Jurkat, Clone E6-1 (cell line): Measurements from ENCODE around the gene RAD21L1.

Experiments
- DNase-seq: peaks from one replicate; pipeline ENCODE4 v3.0.0-alpha.2; 2011; ENCODE audit warnings: low read depth, low spot score
- H3K4me3 ChIP-seq: 2 replicates; pipeline ENCODE4 v1.5.1; 2011; ENCODE audit warnings: mild to moderate bottlenecking, low read length, control low read depth, moderate library complexity

RAD21L1 gene

GRCh38 chr20:1197801-1198200, 28.0 kb upstream of the RAD21L1 start:
- H3K4me3 ChIP-seq = no peak overlapping the region
- no peak for DNase-seq

DNA sequence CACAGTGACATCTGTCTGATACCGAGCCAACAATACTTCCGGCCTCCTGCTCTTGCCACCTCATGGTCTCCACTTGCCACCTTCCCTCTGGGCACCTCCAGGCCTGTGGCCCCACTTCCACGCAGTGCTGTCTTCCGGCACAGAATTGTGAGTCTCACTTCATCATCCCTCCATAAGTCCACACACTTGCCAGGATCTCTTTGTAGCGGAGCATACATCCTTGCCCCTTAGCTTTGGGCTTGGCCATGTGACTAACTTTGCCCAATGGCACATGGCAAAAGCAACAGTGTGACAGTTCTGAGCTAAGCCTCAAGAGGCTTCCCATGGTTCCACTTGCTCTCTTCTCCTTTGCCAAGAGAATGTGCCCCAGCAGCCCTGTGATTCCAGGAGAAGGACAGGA, 27.1 kb upstream of the RAD21L1 start:
- no peak overlapping the region for H3K4me3 ChIP-seq
- no peak for DNase-seq

DNA sequence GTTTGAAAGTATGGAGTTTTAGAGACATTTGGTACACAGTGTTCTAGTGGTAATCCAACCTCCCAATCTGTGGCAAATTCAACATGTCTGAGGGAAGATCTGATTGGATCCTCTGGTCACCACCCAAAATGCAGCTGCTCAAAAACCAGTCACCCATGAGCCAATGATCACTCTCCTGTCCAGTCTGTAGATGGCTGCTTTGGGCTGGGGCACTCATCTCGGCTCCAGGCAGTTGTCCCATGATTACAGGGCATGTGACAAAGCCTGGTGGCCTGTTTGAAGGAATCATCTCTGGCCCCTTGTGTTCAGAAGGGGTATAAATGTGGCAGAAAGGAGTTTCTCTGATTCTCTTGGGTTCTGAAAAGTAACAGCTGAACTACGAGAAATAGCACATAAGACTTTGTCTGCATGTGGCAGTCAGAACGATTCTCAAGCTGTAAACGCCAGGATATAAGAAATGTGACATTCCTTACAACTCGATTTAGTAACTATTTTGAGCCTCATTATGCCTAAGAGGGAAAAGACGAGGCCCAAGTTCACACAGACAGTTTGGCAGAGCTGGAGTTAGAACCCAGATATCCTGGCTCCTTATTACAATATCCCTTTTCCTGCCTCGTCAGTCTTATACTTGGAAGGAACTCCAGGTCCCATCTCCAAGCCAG, 26.5 kb upstream of the RAD21L1 start:
- DNase-seq = no peak

DNA sequence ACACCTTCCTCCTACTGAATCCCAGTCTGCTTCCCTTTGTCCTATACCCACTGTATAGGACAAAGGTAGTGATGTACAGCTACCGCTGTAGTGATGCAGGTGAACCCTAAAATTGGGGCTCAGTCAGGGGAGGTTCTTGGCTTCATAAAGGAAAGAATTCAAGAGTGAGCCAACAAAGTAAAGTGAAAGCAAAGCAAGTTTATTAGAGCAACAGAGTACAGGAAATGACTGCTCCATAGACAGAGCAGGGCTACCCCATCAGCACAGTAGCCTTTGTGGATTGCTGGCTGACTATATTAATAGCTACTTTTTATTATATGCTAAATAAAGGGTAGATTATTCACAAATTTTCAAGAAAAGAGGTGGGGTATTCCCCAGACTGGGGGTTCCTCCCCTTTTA, 25.9 kb upstream of the RAD21L1 start:
- DNase-seq = no peak
- H3K4me3 ChIP-seq = no peak overlapping the region

More for the DNA sequence above, 26.5 kb upstream of the RAD21L1 start:
- H3K4me3 ChIP-seq = no peak overlapping the region

- no peak for DNase-seq
- H3K4me3 ChIP-seq = no peak within 1 kb of the TSS
These were observed 22.9 kb upstream of the RAD21L1 start, which contains the start of gene C20orf202 for GRCh38 chr20:1202762-1203504. TSS of gene C20orf202 (plus strand) at chr20:1203454. CDS start at chr20:1203586, 132 bp downstream.

GRCh38 chr20:1203630-1204029, 22.2 kb upstream of the RAD21L1 start:
- no peak for DNase-seq
- H3K4me3 ChIP-seq = no peak overlapping the region

DNA sequence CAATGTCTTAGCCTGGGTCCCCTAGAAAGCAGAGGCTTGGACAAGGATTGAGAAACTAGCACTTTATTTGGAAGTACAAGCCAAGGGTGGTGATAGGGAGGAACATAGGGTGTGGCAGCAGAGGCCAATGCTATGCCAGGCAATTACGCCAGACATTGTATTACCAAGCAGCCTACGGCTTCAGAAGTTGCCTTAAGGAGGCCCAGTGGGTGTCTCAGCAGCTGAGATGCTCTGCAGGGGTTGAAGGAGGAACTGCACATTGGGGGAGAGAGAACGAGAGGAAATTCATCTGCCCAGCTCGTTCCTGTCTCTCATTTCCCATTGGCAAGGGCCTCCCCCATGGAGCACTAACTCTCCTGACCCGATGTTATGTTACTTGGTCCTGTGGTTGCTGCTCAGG, 21.7 kb upstream of the RAD21L1 start:
- DNase-seq = no peak

DNA sequence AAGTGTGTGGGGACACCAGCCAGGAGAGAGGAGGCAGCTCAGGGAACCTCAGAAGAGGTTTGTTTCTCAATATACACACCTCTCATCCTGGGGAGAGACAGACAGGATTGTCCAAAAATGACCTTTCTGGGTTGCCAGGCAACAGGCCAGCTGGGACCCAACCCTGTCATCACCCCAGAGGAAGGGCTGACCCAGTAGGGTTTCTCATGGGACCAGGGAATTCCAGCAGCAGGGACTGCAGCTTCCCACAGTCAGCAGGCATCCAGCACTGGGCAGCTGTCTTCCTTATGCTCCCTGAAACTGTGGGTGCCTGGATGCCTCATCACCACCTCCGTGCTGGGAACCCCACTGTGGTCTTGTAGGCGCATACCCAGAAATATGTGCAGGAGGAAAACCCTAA, 21.3 kb upstream of the RAD21L1 start:
- DNase-seq = no peak
- no peak overlapping the region for H3K4me3 ChIP-seq

More for the DNA sequence above, 21.7 kb upstream of the RAD21L1 start:
- no peak overlapping the region for H3K4me3 ChIP-seq

GRCh38 chr20:1205802-1206201, 20.0 kb upstream of the RAD21L1 start:
- DNase-seq = no peak

DNA sequence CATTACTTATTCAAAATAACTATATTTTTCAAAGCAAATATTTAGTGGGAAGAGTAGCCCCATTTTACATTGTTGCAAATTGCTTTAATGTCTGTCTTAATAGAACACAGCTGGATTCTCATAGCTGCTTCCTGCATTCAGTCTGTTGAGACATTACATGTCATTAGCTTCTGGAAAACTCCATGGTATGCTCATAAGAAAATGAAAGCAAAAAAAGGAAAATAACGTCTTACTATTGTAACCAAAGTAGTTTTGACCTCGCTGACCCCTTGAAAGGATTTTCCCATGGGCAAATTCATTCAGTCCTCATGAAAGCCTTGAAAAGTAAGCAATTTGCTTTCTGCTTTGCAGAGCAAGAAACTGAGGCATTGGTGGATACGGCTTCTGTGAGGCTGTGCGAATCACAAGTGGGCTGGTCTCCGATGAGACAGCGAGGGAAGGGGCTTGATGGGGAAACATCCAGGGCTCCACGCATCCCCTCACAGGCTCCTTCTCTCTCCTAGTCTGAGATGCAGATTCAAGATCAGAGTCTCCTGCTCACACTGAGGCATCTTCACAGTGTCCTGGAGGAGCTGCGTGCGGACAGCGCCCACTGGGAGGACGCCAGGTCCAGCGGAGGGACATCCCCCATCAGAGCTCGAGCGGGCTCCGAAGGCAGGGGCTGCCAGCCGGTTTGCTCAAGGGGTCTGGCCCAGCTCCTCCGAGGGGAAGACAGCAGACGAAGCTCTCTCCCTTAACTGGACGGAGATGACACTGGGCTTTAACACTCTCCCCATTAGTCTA, 19.3 kb upstream of the RAD21L1 start:
- H3K4me3 ChIP-seq = no peak overlapping the region

More at GRCh38 chr20:1205802-1206201, 20.0 kb upstream of the RAD21L1 start:
- no peak overlapping the region for H3K4me3 ChIP-seq

GRCh38 chr20:1207293-1207878, 18.5 kb upstream of the RAD21L1 start:
- H3K4me3 ChIP-seq = no peak overlapping the region
- DNase-seq = no peak

More for the DNA sequence above, 19.3 kb upstream of the RAD21L1 start:
- DNase-seq = no peak

DNA sequence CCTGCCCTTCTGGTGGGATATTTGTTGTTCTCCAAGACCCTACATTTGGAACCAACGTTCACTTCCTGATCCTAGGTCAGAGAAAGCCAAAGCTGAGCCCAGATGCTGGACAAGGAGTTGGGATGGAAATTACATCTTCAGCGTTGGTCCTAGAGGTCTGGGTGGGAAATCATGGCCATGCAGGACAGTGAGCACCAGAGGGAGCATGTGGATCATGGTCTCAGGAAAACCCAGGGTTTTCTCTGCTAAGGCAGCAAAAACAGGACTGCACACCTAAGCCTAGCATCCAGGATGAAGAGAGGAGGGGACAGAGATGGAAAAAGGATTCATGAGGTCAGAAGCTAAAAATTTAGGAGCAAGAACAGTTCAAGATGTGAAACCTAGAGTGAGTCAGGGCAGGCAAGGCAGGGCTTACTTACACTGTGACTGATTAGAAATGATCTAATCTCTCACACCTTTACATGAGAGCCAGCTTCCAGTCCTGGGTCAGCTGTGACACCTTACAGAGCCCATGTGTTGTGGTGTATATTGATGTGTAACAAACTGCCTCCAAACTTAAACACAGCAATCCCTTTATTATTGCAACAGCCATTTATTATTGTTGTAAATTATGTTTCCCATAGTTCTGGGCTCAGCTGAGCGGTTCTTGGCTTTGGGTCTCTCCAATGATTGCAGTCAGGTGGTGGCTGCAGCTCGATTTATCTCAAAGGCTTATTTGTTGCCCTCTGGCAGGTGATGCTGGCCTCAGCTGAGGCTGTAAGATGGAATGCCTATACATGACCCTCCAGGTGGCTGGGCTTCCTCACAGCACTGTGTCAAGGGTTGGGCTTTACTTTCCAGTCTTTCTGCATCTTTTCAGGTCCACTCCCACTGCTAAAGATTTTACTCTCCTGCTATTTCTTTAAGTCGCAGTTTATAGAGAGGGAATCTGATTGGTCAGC, 16.1 kb upstream of the RAD21L1 start:
- no peak for DNase-seq
- H3K4me3 ChIP-seq = no peak overlapping the region

GRCh38 chr20:1210501-1210900, 15.3 kb upstream of the RAD21L1 start:
- no peak for DNase-seq
- H3K4me3 ChIP-seq = no peak overlapping the region

- no peak overlapping the region for H3K4me3 ChIP-seq
- no peak for DNase-seq
These were observed 13.8 kb upstream of the RAD21L1 start for GRCh38 chr20:1212023-1212422.

DNA sequence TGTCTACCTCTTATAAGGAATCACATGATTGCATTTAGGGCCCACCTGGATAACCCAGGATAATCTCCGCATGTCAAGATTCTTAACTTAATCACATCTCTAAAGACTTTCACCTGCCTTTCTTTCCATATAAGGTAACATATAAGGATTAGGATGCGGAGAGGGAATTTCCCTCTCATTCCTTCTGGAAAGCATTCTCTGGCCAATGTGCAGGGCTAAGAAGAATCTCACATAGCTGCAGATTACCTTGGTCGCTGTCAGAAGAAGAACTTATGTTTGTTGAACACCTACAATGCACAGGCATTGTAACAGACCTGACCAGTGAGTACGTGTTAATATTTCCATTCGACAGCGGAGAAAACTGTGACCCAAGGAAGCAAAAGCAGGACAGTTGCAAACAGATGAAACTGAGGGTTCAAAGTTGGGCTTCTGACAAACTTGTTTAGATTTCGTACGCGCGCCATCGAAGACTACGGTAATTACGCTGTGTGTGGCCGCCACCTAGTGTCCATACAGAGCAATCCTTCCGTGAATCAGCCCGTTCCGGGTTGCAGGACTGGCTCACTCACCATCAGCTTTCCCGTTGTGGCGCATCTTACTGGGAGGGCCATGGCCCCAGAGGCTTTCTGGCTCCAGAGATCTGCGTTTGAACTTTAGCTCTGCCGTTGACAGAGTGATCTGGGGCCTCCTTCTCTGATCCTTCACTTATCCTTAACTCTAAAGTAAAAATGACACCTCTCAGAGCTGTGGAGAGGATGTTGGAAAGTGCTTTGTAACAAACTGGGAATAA, 13.0 kb upstream of the RAD21L1 start:
- DNase-seq = peak; percentile 72
- no peak overlapping the region for H3K4me3 ChIP-seq

- DNase-seq = no peak
- H3K4me3 ChIP-seq = no peak overlapping the region
These were observed 11.0 kb upstream of the RAD21L1 start for GRCh38 chr20:1214838-1215261.

DNA sequence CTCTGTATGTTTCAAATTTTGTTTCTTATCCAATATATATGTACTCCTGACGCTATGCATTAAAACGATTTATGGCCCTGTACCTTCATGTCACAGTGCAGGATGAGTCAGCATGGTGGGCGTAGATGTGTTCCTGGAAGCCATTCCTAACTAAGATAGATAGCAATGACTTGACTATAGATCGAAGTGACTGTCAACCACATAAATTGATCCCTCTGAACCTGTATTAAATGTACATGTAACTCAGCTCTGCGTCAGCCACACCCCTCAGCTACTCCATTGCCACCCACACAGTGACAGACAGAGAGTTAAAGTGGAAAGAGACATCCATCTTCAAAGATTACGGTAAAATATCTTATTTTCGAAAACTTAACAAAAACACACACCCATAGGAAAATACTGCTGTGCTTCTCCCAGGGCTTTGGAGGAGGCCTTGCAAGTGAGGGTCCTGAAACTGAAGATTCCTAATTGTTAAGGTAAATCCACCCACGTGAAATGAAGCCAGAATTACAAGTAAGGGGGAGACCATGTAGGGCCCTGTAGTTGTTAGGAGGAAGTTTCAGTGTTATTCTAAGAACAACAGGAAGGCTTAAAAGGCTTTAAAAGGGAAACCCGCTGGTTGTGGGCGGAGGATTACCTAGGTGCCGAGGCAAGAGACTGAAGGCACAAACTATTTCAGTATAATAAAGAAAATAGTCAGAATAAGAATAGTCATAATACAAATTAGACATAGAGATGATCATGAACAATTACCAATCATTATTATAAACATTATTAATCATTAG, 10.3 kb upstream of the RAD21L1 start:
- H3K4me3 ChIP-seq = no peak overlapping the region
- no peak for DNase-seq
